Measurements from ENCODE around the gene DMKN.
"Not testable (repeated sequence)": the region's sequence is repeated elsewhere in the genome, so short reads cannot be mapped to it uniquely, and the experiment has no call there.

The DMKN gene

GRCh38 chr19:35491836-35492360 lies 21.6 kb downstream of the DMKN start:
- no peak for DNase-seq

GRCh38 chr19:35490364-35490763 lies 23.1 kb downstream of the DMKN start, which contains the start of gene KRTDAP:
Gene KRTDAP (minus strand): TSS chr19:35490464. CDS start chr19:35490442, 22 bp downstream.
- no peak for DNase-seq

- DNase-seq = no peak
Measured at GRCh38 chr19:35488677-35489076, 24.8 kb downstream of the DMKN start.

GRCh38 chr19:35487656-35488182 lies 25.7 kb downstream of the DMKN start:
- DNase-seq = no peak

GRCh38 chr19:35486268-35486708 lies 27.2 kb downstream of the DMKN start:
- DNase-seq = no peak

GRCh38 chr19:35484252-35485036 lies 29.0 kb downstream of the DMKN start:
- DNase-seq = no peak

GRCh38 chr19:35483089-35483488 lies 30.4 kb downstream of the DMKN start:
- DNase-seq = no peak

- DNase-seq = peak; percentile 14
Measured at GRCh38 chr19:35478794-35479677, 34.4 kb downstream of the DMKN start.

GRCh38 chr19:35476149-35476548 lies 37.3 kb downstream of the DMKN start:
- no peak for DNase-seq

GRCh38 chr19:35474594-35474993 lies 38.9 kb downstream of the DMKN start:
- not testable (repeated sequence) for DNase-seq

GRCh38 chr19:35474104-35474503 lies 39.3 kb downstream of the DMKN start:
- DNase-seq = no peak

GRCh38 chr19:35471946-35472345 lies 41.5 kb downstream of the DMKN start:
- no peak for DNase-seq

- DNase-seq = not testable (repeated sequence)
Measured at GRCh38 chr19:35471075-35471474, 42.4 kb downstream of the DMKN start.

- DNase-seq = no peak
Measured at GRCh38 chr19:35470128-35470527, 43.3 kb downstream of the DMKN start.

GRCh38 chr19:35468637-35469036 lies 44.8 kb downstream of the DMKN start:
- DNase-seq = no peak

- no peak for DNase-seq
Measured at GRCh38 chr19:35466259-35466658, 47.2 kb downstream of the DMKN start.

GRCh38 chr19:35462956-35463355 lies 50.5 kb downstream of the DMKN start:
- not testable (repeated sequence) for DNase-seq

- no peak for DNase-seq
Measured at GRCh38 chr19:35462476-35462953, 50.9 kb downstream of the DMKN start.

- DNase-seq = not testable (repeated sequence)
Measured at GRCh38 chr19:35461788-35462187, 51.7 kb downstream of the DMKN start.

- DNase-seq = no peak
Measured at GRCh38 chr19:35461060-35461459, 52.4 kb downstream of the DMKN start.

GRCh38 chr19:35460608-35461007 lies 52.8 kb downstream of the DMKN start:
- DNase-seq = no peak

- no peak for DNase-seq
Measured at GRCh38 chr19:35459414-35460082, 53.9 kb downstream of the DMKN start.
